ENCODE data around the gene MED27. TPM values are rescaled to one million over a fixed set of nuclear protein-coding genes. Genes with fewer than 3 reads are reported as not detected.

Gene MED27
- total RNA-seq, 1 experiment from 2014 or later = 30.4 TPM

- ChIA-PET POLR2A (no interaction called here), CTCF (no interaction called here)
- Histone ChIP-seq H3K36me3 (ENCODE audit: control insufficient read depth, insufficient read depth, low read length) (no peaks in the 10 kb centered on the region), H3K27me3 (replicated peaks; ENCODE audit: control insufficient read depth, insufficient read depth, low read length) (no peaks in the 10 kb centered on the region), H3K9me3 (no peaks in the 10 kb centered on the region), H3K4me1 (no peaks in the 10 kb centered on the region), H3K4me3 (ENCODE audit: low read depth, low read length) (no peak overlapping the region)
- H3K4me1 Mint-ChIP-seq (ENCODE audit: low read depth, unreplicated experiment) = no peaks in the 10 kb centered on the region
- H3K27me3 Mint-ChIP-seq (ENCODE audit: insufficient read depth, unreplicated experiment) = no peaks in the 10 kb centered on the region
- no TSS peak for BruUV-seq (replicated peaks)
- intact Hi-C loops (cut with micrococcal nuclease; ENCODE audit: unreplicated experiment) = no loop called here
- no peak overlapping the region for H3K27ac Mint-ChIP-seq (ENCODE audit: unreplicated experiment)
- no peaks in the 10 kb centered on the region for H3K36me3 Mint-ChIP-seq (ENCODE audit: insufficient read depth, unreplicated experiment)
- H3K9me3 Mint-ChIP-seq (ENCODE audit: unreplicated experiment) = no peaks in the 10 kb centered on the region
- DNase-seq = no peak
- TF ChIP-seq, protein P1, sequence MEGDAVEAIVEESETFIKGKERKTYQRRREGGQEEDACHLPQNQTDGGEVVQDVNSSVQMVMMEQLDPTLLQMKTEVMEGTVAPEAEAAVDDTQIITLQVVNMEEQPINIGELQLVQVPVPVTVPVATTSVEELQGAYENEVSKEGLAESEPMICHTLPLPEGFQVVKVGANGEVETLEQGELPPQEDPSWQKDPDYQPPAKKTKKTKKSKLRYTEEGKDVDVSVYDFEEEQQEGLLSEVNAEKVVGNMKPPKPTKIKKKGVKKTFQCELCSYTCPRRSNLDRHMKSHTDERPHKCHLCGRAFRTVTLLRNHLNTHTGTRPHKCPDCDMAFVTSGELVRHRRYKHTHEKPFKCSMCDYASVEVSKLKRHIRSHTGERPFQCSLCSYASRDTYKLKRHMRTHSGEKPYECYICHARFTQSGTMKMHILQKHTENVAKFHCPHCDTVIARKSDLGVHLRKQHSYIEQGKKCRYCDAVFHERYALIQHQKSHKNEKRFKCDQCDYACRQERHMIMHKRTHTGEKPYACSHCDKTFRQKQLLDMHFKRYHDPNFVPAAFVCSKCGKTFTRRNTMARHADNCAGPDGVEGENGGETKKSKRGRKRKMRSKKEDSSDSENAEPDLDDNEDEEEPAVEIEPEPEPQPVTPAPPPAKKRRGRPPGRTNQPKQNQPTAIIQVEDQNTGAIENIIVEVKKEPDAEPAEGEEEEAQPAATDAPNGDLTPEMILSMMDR (IDR thresholded peaks at IDR 0.05; ENCODE audit: insufficient read depth in 1 of 2, low read depth in 1 of 2, low read length in 1 of 2, severe bottlenecking in 1 of 2, unreplicated experiment in 1 of 2) = no peak
- H3K4me3 Mint-ChIP-seq (ENCODE audit: unreplicated experiment) = no peak overlapping the region
Observed at GRCh38 chr9:131950487-131950886, 129.2 kb downstream of the MED27 start.

- ChIA-PET POLR2A (no interaction called here), CTCF (no interaction called here)
- Mint-ChIP-seq H3K4me3 (ENCODE audit: unreplicated experiment) (no peak overlapping the region), H3K4me1 (ENCODE audit: low read depth, unreplicated experiment) (no peaks in the 10 kb centered on the region), H3K36me3 (ENCODE audit: insufficient read depth, unreplicated experiment) (no peaks in the 10 kb centered on the region), H3K27me3 (ENCODE audit: insufficient read depth, unreplicated experiment) (no peaks in the 10 kb centered on the region), H3K9me3 (ENCODE audit: unreplicated experiment) (no peaks in the 10 kb centered on the region), H3K27ac (ENCODE audit: unreplicated experiment) (no peak overlapping the region)
- Histone ChIP-seq H3K9me3 (no peaks in the 10 kb centered on the region), H3K4me1 (no peaks in the 10 kb centered on the region), H3K27me3 (replicated peaks; ENCODE audit: control insufficient read depth, insufficient read depth, low read length) (no peaks in the 10 kb centered on the region), H3K36me3 (ENCODE audit: control insufficient read depth, insufficient read depth, low read length) (no peaks in the 10 kb centered on the region; the same call in 1 of the 2 replicates), H3K4me3 (ENCODE audit: low read depth, low read length) (no peak overlapping the region)
- TF ChIP-seq, protein P1 (IDR thresholded peaks at IDR 0.05; ENCODE audit: insufficient read depth in 1 of 2, low read depth in 1 of 2, low read length in 1 of 2, severe bottlenecking in 1 of 2, unreplicated experiment in 1 of 2) = no peak
- intact Hi-C loops (cut with micrococcal nuclease; ENCODE audit: unreplicated experiment) = no loop called here
- no TSS peak for BruUV-seq (replicated peaks)
- DNase-seq = no peak
Observed at GRCh38 chr9:131946180-131946579, 133.5 kb downstream of the MED27 start.

DNA sequence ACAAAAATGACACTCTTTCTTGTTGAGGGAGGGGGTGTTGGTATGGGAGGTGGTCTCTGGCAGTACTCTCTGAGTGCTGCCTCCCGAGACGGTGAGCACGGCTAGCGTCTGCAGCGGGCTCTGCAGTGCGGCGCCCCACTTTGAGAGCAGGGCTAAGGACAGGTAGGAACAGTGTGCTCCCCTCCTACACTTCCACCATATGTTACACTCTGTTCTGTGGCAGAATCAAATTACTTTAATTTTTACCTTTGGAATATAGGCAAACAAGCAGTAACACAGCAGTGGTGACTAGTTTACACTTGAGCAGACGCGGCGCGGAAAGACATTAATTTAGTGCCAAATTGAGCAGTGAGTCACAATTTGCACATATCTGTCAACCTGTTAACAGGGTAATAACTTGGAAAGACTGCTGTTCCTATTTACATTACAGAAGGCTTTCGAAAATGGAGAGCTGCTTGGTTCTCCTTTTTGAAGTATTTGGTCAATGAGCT, 136.3 kb downstream of the MED27 start:
- no peaks in the 10 kb centered on the region for H3K4me1 ChIP-seq
- no peaks in the 10 kb centered on the region for H3K4me1 Mint-ChIP-seq (ENCODE audit: low read depth, unreplicated experiment)
- no peak overlapping the region for H3K4me3 ChIP-seq (ENCODE audit: low read depth, low read length)
- TF ChIP-seq, protein P1 (IDR thresholded peaks at IDR 0.05; ENCODE audit: insufficient read depth in 1 of 2, low read depth in 1 of 2, low read length in 1 of 2, severe bottlenecking in 1 of 2, unreplicated experiment in 1 of 2) = no peak
- no TSS peak for BruUV-seq (replicated peaks)
- H3K9me3 ChIP-seq = no peaks in the 10 kb centered on the region
- intact Hi-C loops (cut with micrococcal nuclease; ENCODE audit: unreplicated experiment) = no loop called here
- H3K4me3 Mint-ChIP-seq (ENCODE audit: unreplicated experiment) = no peak overlapping the region
- no peak overlapping the region for H3K27ac Mint-ChIP-seq (ENCODE audit: unreplicated experiment)
- DNase-seq = no peak
- H3K36me3 ChIP-seq (ENCODE audit: control insufficient read depth, insufficient read depth, low read length) = no peaks in the 10 kb centered on the region; the same call in 1 of the 2 replicates
- ChIA-PET CTCF (no interaction called here), POLR2A (no interaction called here)
- no peaks in the 10 kb centered on the region for H3K9me3 Mint-ChIP-seq (ENCODE audit: unreplicated experiment)
- H3K27me3 ChIP-seq (replicated peaks; ENCODE audit: control insufficient read depth, insufficient read depth, low read length) = no peaks in the 10 kb centered on the region
- H3K27me3 Mint-ChIP-seq (ENCODE audit: insufficient read depth, unreplicated experiment) = no peaks in the 10 kb centered on the region
- peaks cover 5% of the 10 kb centered on the region for H3K36me3 Mint-ChIP-seq (ENCODE audit: insufficient read depth, unreplicated experiment)
